ENCODE results near the gene LCOR.

The LCOR gene

DNA sequence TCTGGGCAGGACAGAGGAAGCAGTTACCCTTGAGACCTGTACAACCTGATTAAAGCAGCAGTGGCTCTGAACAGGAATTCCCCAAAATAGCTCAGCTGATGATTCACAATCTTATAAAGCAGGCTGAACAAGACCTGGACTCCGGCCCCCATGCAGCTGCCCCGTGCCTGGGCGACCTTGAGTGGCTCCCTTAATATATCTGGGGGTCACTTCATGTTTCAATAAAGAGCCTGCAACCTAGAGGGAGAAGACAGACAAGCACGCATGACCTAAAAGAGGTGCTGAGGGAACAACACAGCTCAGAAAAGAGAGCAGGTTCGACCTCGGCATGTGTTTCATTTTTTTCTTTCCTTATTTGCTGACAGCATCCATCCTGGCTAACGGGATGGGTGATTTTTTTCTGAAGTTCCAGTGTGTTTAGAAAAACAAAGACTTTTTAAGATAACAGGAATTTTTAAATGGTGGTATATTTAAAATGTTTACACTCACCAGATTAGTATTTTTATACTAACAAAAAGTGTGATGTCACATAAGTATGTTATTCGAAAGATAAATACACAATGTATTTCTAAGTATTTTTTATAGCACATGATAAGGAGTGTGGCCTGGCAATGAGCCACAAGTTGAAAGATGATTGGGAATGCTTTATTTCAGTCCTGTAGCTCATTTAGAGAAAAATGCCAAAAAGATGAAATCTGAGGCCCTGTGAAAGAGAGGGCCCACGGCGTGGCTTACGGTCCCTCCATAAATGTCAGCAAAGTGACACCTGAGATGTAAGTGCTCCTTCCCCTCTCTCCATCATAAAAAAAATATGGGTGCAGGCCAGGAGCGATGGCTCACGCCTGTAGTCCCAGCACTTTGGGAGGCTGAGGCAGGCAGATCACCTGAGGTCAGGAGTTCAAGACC lies 192.3 kb downstream of the LCOR start:
- Mint-ChIP-seq H3K27ac (no peak overlapping the region), H3K4me1 (peaks cover 17% of the 10 kb centered on the region), H3K27me3 (ENCODE audit: low read depth, poor library complexity) (no peaks in the 10 kb centered on the region), H3K36me3 (ENCODE audit: low read depth) (no peaks in the 10 kb centered on the region), H3K4me3 (no peak overlapping the region), H3K9me3 (no peaks in the 10 kb centered on the region)
- TF ChIP-seq, protein P1, sequence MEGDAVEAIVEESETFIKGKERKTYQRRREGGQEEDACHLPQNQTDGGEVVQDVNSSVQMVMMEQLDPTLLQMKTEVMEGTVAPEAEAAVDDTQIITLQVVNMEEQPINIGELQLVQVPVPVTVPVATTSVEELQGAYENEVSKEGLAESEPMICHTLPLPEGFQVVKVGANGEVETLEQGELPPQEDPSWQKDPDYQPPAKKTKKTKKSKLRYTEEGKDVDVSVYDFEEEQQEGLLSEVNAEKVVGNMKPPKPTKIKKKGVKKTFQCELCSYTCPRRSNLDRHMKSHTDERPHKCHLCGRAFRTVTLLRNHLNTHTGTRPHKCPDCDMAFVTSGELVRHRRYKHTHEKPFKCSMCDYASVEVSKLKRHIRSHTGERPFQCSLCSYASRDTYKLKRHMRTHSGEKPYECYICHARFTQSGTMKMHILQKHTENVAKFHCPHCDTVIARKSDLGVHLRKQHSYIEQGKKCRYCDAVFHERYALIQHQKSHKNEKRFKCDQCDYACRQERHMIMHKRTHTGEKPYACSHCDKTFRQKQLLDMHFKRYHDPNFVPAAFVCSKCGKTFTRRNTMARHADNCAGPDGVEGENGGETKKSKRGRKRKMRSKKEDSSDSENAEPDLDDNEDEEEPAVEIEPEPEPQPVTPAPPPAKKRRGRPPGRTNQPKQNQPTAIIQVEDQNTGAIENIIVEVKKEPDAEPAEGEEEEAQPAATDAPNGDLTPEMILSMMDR (IDR thresholded peaks at IDR 0.05) = no peak
- no peak for DNase-seq

DNA sequence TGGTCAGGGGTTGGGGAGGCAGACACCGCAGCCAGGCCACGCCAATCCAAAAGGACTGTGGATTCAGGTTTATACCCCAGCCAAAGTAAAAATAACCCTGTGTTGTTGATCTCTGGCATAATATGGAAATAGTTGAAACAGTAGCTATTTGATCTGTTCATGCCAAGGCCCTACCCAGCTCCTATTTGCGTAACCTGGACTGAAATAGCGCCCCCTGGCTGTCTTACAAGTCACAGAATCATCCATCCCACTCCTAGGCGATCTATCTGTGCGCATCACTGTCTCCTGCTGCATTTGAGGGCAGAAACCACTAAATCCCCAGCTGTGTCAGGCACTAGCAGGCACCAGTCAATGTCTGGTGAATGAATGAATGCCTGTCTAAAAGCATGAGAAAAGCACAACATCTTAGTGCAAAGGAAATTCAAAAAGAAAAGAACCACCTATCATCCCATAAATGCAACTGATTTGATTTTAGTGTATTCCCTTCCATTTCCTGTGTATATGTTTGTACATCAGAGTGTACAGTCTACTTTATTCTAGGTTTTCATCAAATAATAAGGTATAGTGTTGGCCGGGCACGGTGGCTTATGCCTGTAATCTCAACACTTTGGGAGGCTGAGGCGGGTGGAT lies 193.6 kb downstream of the LCOR start:
- Mint-ChIP-seq H3K36me3 (ENCODE audit: low read depth) (no peaks in the 10 kb centered on the region), H3K4me3 (no peak overlapping the region), H3K27me3 (ENCODE audit: low read depth, poor library complexity) (no peaks in the 10 kb centered on the region), H3K4me1 (peaks cover 14% of the 10 kb centered on the region), H3K9me3 (no peaks in the 10 kb centered on the region), H3K27ac (no peak overlapping the region)
- TF ChIP-seq, protein P1 (IDR thresholded peaks at IDR 0.05) = peak; percentile 64
- peak; percentile 51 for DNase-seq

DNA sequence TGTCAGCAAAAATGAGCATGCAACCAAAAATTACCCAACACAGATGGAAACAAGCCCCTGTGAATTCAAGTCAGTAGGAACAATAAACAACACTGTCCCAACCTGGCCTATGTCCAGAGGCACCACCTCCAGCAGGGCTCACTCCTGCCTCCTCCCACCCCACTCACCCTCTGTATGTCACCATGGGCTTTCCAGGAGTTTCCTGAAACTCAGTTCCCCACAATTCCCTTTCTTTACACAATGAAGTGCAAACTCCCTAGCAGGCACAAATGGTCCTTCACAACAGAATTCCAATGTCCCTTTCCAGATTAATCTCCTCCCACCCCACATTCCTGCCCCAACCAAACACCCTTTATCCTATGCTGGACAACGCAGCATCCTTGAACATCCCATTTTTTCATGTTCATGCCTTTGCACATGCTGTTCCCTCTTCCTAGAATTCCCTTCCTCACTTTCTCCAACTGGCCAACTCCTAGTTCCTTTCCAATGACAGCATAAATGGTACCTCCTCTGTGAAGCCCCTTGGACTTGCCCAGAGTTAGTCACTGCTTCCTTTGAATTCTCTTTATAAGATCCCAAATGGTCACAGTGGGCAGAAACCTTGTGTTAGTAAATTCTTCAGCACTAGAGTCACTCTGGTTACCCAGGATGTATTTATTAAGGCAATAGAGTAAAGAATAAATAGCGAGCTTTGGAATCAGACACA lies 196.2 kb downstream of the LCOR start:
- no peak overlapping the region for H3K4me3 Mint-ChIP-seq
- H3K27ac Mint-ChIP-seq = no peak overlapping the region
- H3K27me3 Mint-ChIP-seq (ENCODE audit: low read depth, poor library complexity) = peaks cover 3% of the 10 kb centered on the region
- no peak for DNase-seq
- TF ChIP-seq, protein P1 (IDR thresholded peaks at IDR 0.05) = no peak
- H3K4me1 Mint-ChIP-seq = peaks cover 19% of the 10 kb centered on the region
- H3K9me3 Mint-ChIP-seq = no peaks in the 10 kb centered on the region
- H3K36me3 Mint-ChIP-seq (ENCODE audit: low read depth) = no peaks in the 10 kb centered on the region

DNA sequence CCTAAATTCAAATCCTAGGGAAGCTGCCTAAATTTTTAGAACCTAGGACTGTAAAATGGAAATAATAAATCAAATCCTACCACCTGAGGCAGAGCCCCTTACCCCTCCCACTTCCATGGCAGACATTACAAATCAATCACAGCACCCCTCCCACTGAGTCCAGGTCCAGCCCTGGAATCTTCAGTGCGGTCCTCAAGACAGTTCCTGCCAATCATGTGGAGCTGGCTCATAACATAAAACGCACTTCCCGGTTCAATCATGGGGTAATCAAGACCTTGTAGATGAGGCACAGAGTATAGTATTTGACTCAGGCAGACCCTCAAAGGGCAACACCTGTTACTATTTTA lies 196.7 kb downstream of the LCOR start:
- no peaks in the 10 kb centered on the region for H3K36me3 Mint-ChIP-seq (ENCODE audit: low read depth)
- H3K27me3 Mint-ChIP-seq (ENCODE audit: low read depth, poor library complexity) = peaks cover 3% of the 10 kb centered on the region
- TF ChIP-seq, protein P1 (IDR thresholded peaks at IDR 0.05) = no peak
- H3K4me1 Mint-ChIP-seq = peaks cover 19% of the 10 kb centered on the region
- H3K9me3 Mint-ChIP-seq = no peaks in the 10 kb centered on the region
- no peak overlapping the region for H3K4me3 Mint-ChIP-seq
- DNase-seq = no peak
- H3K27ac Mint-ChIP-seq = no peak overlapping the region

DNA sequence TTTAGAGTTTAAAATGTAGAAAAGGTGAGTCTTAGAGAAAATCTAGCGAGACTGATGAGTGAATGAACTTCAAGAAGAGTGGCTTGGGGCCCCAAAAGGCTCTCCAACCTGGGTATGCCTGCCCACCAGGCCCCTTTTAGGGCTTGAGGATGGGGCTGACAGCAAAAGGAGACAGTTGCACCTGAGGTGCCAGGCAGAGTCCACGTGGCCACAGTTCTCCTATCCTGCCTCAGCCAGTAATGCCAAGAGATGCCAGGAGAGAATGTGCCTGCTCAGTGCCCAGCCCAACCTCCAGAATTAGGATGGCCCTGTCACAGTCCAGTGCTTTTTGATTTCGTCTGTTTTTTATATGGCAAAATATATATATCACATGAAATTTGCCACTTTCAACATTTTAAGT lies 197.2 kb downstream of the LCOR start:
- H3K9me3 Mint-ChIP-seq = no peaks in the 10 kb centered on the region

More for the DNA sequence above, 197.2 kb downstream of the LCOR start:
- no peak overlapping the region for H3K27ac Mint-ChIP-seq
- no peak overlapping the region for H3K4me3 Mint-ChIP-seq
- peaks cover 19% of the 10 kb centered on the region for H3K4me1 Mint-ChIP-seq
- no peak for DNase-seq
- TF ChIP-seq, protein P1 (IDR thresholded peaks at IDR 0.05) = no peak
- peaks cover 3% of the 10 kb centered on the region for H3K27me3 Mint-ChIP-seq (ENCODE audit: low read depth, poor library complexity)
- H3K36me3 Mint-ChIP-seq (ENCODE audit: low read depth) = no peaks in the 10 kb centered on the region
